OCI-LY1 (cell line): Measurements from ENCODE around the gene OR4X1.
"Not testable (repeated sequence)": the region's sequence is repeated elsewhere in the genome, so short reads cannot be mapped to it uniquely, and the experiment has no call there.

Source experiments
- H2AFZ ChIP-seq: fragments of 200-600 bp; sonication (generic), shearing (Covaris generic); 2 replicates; pipeline ENCODE4 v1.6.0; 2014; ENCODE audit warnings: antibody characterized with exemption, mild to moderate bottlenecking, low read length
- H3F3A ChIP-seq: fragments of 200-600 bp; sonication (generic), shearing (Covaris generic); 2 replicates; pipeline ENCODE4 v1.6.0; 2014; ENCODE audit warnings: mild to moderate bottlenecking, antibody characterized with exemption, low read length, moderate library complexity; ENCODE audit not compliant: insufficient read depth
- H3K27ac ChIP-seq: fragments of 200-600 bp; sonication (generic); 2 replicates; pipeline ENCODE4 v1.5.1; 2014; ENCODE audit warnings: low read length, mixed run types, mild to moderate bottlenecking, low read depth; ENCODE audit not compliant: poor library complexity, severe bottlenecking
- H3K27me3 ChIP-seq: fragments of 200-600 bp; sonication (generic); 2 replicates; pipeline ENCODE4 v1.6.0; 2014; ENCODE audit warnings: antibody characterized with exemption, mild to moderate bottlenecking, low read length, moderate library complexity; ENCODE audit not compliant: insufficient read depth
- H3K36me3 ChIP-seq: fragments of 200-600 bp; sonication (generic); 2 replicates; pipeline ENCODE4 v1.6.1; 2014; ENCODE audit warnings: mild to moderate bottlenecking, antibody characterized with exemption, low read length, moderate library complexity, mixed read lengths; ENCODE audit not compliant: insufficient read depth
- H3K4me1 ChIP-seq: fragments of 200-600 bp; sonication (generic); 2 replicates; pipeline ENCODE4 v1.5.1; 2014; ENCODE audit warnings: mild to moderate bottlenecking, low read length, moderate library complexity; ENCODE audit not compliant: insufficient read depth, severe bottlenecking
- H3K4me2 ChIP-seq: fragments of 200-600 bp; sonication (generic), shearing (Covaris generic); 2 replicates; pipeline ENCODE4 v1.6.1; 2014; ENCODE audit warnings: low read length
- H3K4me3 ChIP-seq: fragments of 200-600 bp; sonication (generic); 2 replicates; pipeline ENCODE4 v1.5.1; 2014; ENCODE audit warnings: low read length, low read depth, mild to moderate bottlenecking, mixed read lengths; ENCODE audit not compliant: poor library complexity, severe bottlenecking
- H3K79me2 ChIP-seq: fragments of 200-600 bp; shearing (Covaris generic); 2 replicates; pipeline ENCODE4 v1.6.1; 2016; ENCODE audit warnings: mixed run types, low read length, mixed read lengths; ENCODE audit not compliant: insufficient read depth
- H3K9ac ChIP-seq: fragments of 200-600 bp; sonication (generic), shearing (Covaris generic); 2 replicates; pipeline ENCODE4 v1.6.1; 2014; ENCODE audit warnings: mild to moderate bottlenecking, low read length, mixed read lengths
- H3K9me2 ChIP-seq: fragments of 200-600 bp; sonication (generic), shearing (Covaris generic); 2 replicates; pipeline ENCODE4 v1.6.1; 2014; ENCODE audit warnings: low read depth, mild to moderate bottlenecking, low read length, mixed read lengths
- H3K9me3 ChIP-seq: fragments of 200-600 bp; shearing (Covaris generic); 2 replicates; pipeline ENCODE4 v1.6.1; 2014; ENCODE audit warnings: low read length, mixed read lengths
- H4K20me1 ChIP-seq: fragments of 200-600 bp; sonication (generic), shearing (Covaris generic); 2 replicates; pipeline ENCODE4 v1.6.0; 2016; ENCODE audit warnings: mild to moderate bottlenecking, low read length; ENCODE audit not compliant: insufficient read depth
- CTCF ChIP-seq: fragments of 200-600 bp; sonication (generic), shearing (Covaris generic); IDR thresholded peaks from 2 replicates; pipeline ENCODE4 v1.5.1; 2017; ENCODE audit warnings: mild to moderate bottlenecking, antibody characterized with exemption, low read length, moderate library complexity, mixed read lengths
- EZH2 ChIP-seq: fragments of 200-600 bp; sonication (generic), shearing (Covaris generic); IDR thresholded peaks from 2 replicates; pipeline ENCODE4 v1.8.0; 2017; ENCODE audit warnings: borderline replicate concordance, mixed run types, mild to moderate bottlenecking, antibody characterized with exemption, low read length, moderate library complexity, mixed read lengths

The OR4X1 gene

GRCh38 chr11:48263423-48263911 is at the start of gene OR4X1:
OR4X1 (plus strand) TSS chr11:48263861; CDS start chr11:48263861, 0 bp downstream.
- Histone ChIP-seq H2AFZ (no peak within 1 kb of the TSS), H3K9me2 (no peaks in the 10 kb centered on the region), H3K4me1 (no peaks in the 10 kb centered on the region), H3K36me3 (no peaks in the 10 kb centered on the region), H3K9ac (no peak within 1 kb of the TSS), H3K4me3 (no peak within 1 kb of the TSS), H3K27me3 (no peaks in the 10 kb centered on the region), H3K9me3 (no peaks in the 10 kb centered on the region), H3K27ac (no peak within 1 kb of the TSS), H3K4me2 (no peak within 1 kb of the TSS), H3F3A (no peaks in the 10 kb centered on the region), H3K79me2 (no peaks in the 10 kb centered on the region), H4K20me1 (no peaks in the 10 kb centered on the region)
- TF ChIP-seq EZH2 (no peak), CTCF (no peak)

GRCh38 chr11:48216510-48216909 is 47.2 kb upstream of the OR4X1 start, which contains the start of gene OR4B1:
OR4B1 (plus strand) TSS chr11:48216810; CDS start chr11:48216810, 0 bp downstream.
- Histone ChIP-seq H4K20me1 (no peaks in the 10 kb centered on the region), H3F3A (no peaks in the 10 kb centered on the region), H3K79me2 (no peaks in the 10 kb centered on the region), H3K9me2 (no peaks in the 10 kb centered on the region), H2AFZ (no peak within 1 kb of the TSS), H3K9ac (no peak within 1 kb of the TSS), H3K4me3 (no peak within 1 kb of the TSS), H3K4me1 (no peaks in the 10 kb centered on the region), H3K4me2 (no peak within 1 kb of the TSS), H3K27ac (no peak within 1 kb of the TSS), H3K27me3 (no peaks in the 10 kb centered on the region), H3K36me3 (no peaks in the 10 kb centered on the region), H3K9me3 (no peaks in the 10 kb centered on the region)
- TF ChIP-seq CTCF (no peak), EZH2 (no peak)

GRCh38 chr11:48228761-48229160 is 34.9 kb upstream of the OR4X1 start:
- no peak overlapping the region for H3K4me2 ChIP-seq
- H3K36me3 ChIP-seq, result no peaks in the 10 kb centered on the region
- no peak overlapping the region for H3K4me3 ChIP-seq
- no peak overlapping the region for H3K9ac ChIP-seq
- no peaks in the 10 kb centered on the region for H3K9me2 ChIP-seq
- H3K27me3 ChIP-seq, result no peaks in the 10 kb centered on the region
- no peak for TF ChIP-seq EZH2
- TF ChIP-seq CTCF, result no peak
- H3F3A ChIP-seq, result no peaks in the 10 kb centered on the region
- H3K9me3 ChIP-seq, result no peaks in the 10 kb centered on the region
- no peak overlapping the region for H3K27ac ChIP-seq
- no peaks in the 10 kb centered on the region for H3K79me2 ChIP-seq
- no peaks in the 10 kb centered on the region for H3K4me1 ChIP-seq
- no peaks in the 10 kb centered on the region for H4K20me1 ChIP-seq
- H2AFZ ChIP-seq, result no peak overlapping the region

GRCh38 chr11:48230057-48230456 is 33.6 kb upstream of the OR4X1 start:
- H3K27ac ChIP-seq, H3F3A ChIP-seq, H3K4me3 ChIP-seq, H3K9me2 ChIP-seq, H3K4me2 ChIP-seq, H3K79me2 ChIP-seq, H4K20me1 ChIP-seq, H3K36me3 ChIP-seq, H3K27me3 ChIP-seq, H3K9me3 ChIP-seq, H3K9ac ChIP-seq, H3K4me1 ChIP-seq, H2AFZ ChIP-seq: not testable (repeated sequence)
